GM13977 (cell line): ENCODE measurements around the gene AGO1.
"Not testable (repeated sequence)": the region's sequence is repeated elsewhere in the genome, so short reads cannot be mapped to it uniquely, and the experiment has no call there.

Experiments
- DNase-seq: peaks from one replicate; pipeline ENCODE4 v3.0.0; 2012; ENCODE audit warnings: low spot score
- CTCF ChIP-seq: IDR thresholded peaks from 2 replicates; pipeline ENCODE4 v1.5.1; 2012; ENCODE audit warnings: mild to moderate bottlenecking, control low read depth; ENCODE audit not compliant: insufficient read depth; ENCODE audit errors: extremely low read depth, missing control alignments
- in situ Hi-C: fragments of 300-500 bp; cut with MboI; formaldehyde crosslinking; loops from one replicate; pipeline ENCODE4 v1.12.0; 2022; ENCODE audit warnings: low sequenced_read_pairs, low pct_unique_long_range_greater_than_20kb, mixed read lengths, inconsistent platforms; ENCODE audit not compliant: unreplicated experiment

AGO1 gene

GRCh38 chr1:35959304-35959703 lies 76.3 kb downstream of the AGO1 start:
- in situ Hi-C loops, result no loop called here
- no peak for DNase-seq
- no peak for TF ChIP-seq CTCF

- no peak for TF ChIP-seq CTCF
- no peak for DNase-seq
- in situ Hi-C loops, result no loop called here
These were observed 79.9 kb downstream of the AGO1 start for GRCh38 chr1:35962952-35963351.

- DNase-seq, in situ Hi-C loops: not testable (repeated sequence)
These were observed 81.3 kb downstream of the AGO1 start for GRCh38 chr1:35964277-35964676.

GRCh38 chr1:35968396-35968795 lies 85.4 kb downstream of the AGO1 start:
- no peak for DNase-seq
- in situ Hi-C loops, result no loop called here
- no peak for TF ChIP-seq CTCF

GRCh38 chr1:35971601-35972000 lies 88.6 kb downstream of the AGO1 start:
- no peak for TF ChIP-seq CTCF
- no peak for DNase-seq
- in situ Hi-C loops, result no loop called here

- DNase-seq, in situ Hi-C loops: not testable (repeated sequence)
These were observed 89.6 kb downstream of the AGO1 start for GRCh38 chr1:35972631-35973030.

- DNase-seq, result no peak
- in situ Hi-C loops, result no loop called here
These were observed 97.1 kb downstream of the AGO1 start for GRCh38 chr1:35980090-35980489.

More at GRCh38 chr1:35980090-35980489, 97.1 kb downstream of the AGO1 start:
- no peak for TF ChIP-seq CTCF
